HG03521 (cell line): ENCODE results near the gene SYNGR1.

Experiments used
- ATAC-seq: cut with Tn5 transposase; IDR thresholded peaks from one replicate; pipeline ENCODE4 v1.9.1; 2021; ENCODE audit warnings: mild to moderate bottlenecking, moderate library complexity; ENCODE audit not compliant: unreplicated experiment

Gene SYNGR1

GRCh38 chr22:39427751-39428596, 78.2 kb downstream of the SYNGR1 start:
- ATAC-seq = no peak

- ATAC-seq = no peak
Observed at GRCh38 chr22:39428597-39429071, 78.8 kb downstream of the SYNGR1 start.

- no peak for ATAC-seq
Observed at GRCh38 chr22:39429186-39429585, 79.4 kb downstream of the SYNGR1 start.

GRCh38 chr22:39429916-39430575, 80.3 kb downstream of the SYNGR1 start:
- ATAC-seq = no peak

- no peak for ATAC-seq
Observed at GRCh38 chr22:39430576-39431150, 80.9 kb downstream of the SYNGR1 start.

GRCh38 chr22:39431216-39431801, 81.5 kb downstream of the SYNGR1 start:
- no peak for ATAC-seq

- no peak for ATAC-seq
Observed at GRCh38 chr22:39431821-39432251, 82.0 kb downstream of the SYNGR1 start.

- no peak for ATAC-seq
Observed at GRCh38 chr22:39432361-39432811, 82.6 kb downstream of the SYNGR1 start.

GRCh38 chr22:39433476-39434242, 83.9 kb downstream of the SYNGR1 start:
- no peak for ATAC-seq

GRCh38 chr22:39434243-39434653, 84.5 kb downstream of the SYNGR1 start:
- ATAC-seq = no peak

- ATAC-seq = no peak
Observed at GRCh38 chr22:39434721-39435120, 84.9 kb downstream of the SYNGR1 start.
